Measurements from ENCODE around the gene DCAF7. TPM values are rescaled to one million over a fixed set of nuclear protein-coding genes. Genes with fewer than 3 reads are reported as not detected.

DCAF7 gene
- total and polyA plus RNA-seq, 7 experiments from 2014 or later: 26.0 to 128 (median 70.0) TPM

- Histone ChIP-seq H3K9me3 (ENCODE audit: control insufficient read depth in 2 of 3, low read length in 3 of 3) (no peaks in the 10 kb centered on the region), H3K36me3 (ENCODE audit: control insufficient read depth in 2 of 3, insufficient read depth in 3 of 3, low read length in 3 of 3) (no peaks in the 10 kb centered on the region), H3K4me1 (ENCODE audit: control insufficient read depth in 2 of 2, insufficient read depth in 2 of 2, low read length in 2 of 2) (no peaks in the 10 kb centered on the region), H3K27me3 (ENCODE audit: control insufficient read depth in 2 of 2, insufficient read depth in 2 of 2, low read length in 2 of 2) (no peaks in the 10 kb centered on the region), H3K27ac (ENCODE audit: low read depth, low read length) (no peak overlapping the region), H3K4me3 (ENCODE audit: low read length) (no peak overlapping the region)
- POLR2A ChIA-PET: no interaction called here
- peaks cover 9 to 19% (median 17%) of the 10 kb centered on the region in 5 donors for H3K27me3 Mint-ChIP-seq
- H3K4me1 Mint-ChIP-seq: peaks cover 0 to 1% (median 0%) of the 10 kb centered on the region in 7 donors
- CTCF ChIA-PET: no interaction called here
- no peaks in the 10 kb centered on the region for H3K36me3 Mint-ChIP-seq
- DNase-seq (peak in 1 of 9 donors; percentile 31), ATAC-seq (no peak)
- intact Hi-C loops (cut with micrococcal nuclease): no loop called here
- no peaks in the 10 kb centered on the region for H3K9me3 Mint-ChIP-seq
- no peak overlapping the region for H3K4me3 Mint-ChIP-seq
- no peak overlapping the region for H3K27ac Mint-ChIP-seq
These were observed 33.1 kb upstream of the DCAF7 start for GRCh38 chr17:63516910-63517824.

- DNase-seq (no peak), ATAC-seq (no peak)
- no peak overlapping the region for H3K27ac ChIP-seq (ENCODE audit: low read depth, low read length)
- Mint-ChIP-seq H3K27me3 (peaks cover 11 to 23% (median 16%) of the 10 kb centered on the region in 5 donors), H3K4me3 (no peak overlapping the region), H3K27ac (no peak overlapping the region), H3K36me3 (no peaks in the 10 kb centered on the region), H3K4me1 (peaks cover 0 to under 1% (median 0%) of the 10 kb centered on the region in 7 donors), H3K9me3 (no peaks in the 10 kb centered on the region)
- no peak overlapping the region for H3K4me3 ChIP-seq (ENCODE audit: low read length)
- H3K4me1 ChIP-seq (ENCODE audit: control insufficient read depth in 2 of 2, insufficient read depth in 2 of 2, low read length in 2 of 2): no peaks in the 10 kb centered on the region
- intact Hi-C loops (cut with micrococcal nuclease): no loop called here
- H3K36me3 ChIP-seq (ENCODE audit: control insufficient read depth in 2 of 3, insufficient read depth in 3 of 3, low read length in 3 of 3): no peaks in the 10 kb centered on the region
- H3K27me3 ChIP-seq (ENCODE audit: control insufficient read depth in 2 of 2, insufficient read depth in 2 of 2, low read length in 2 of 2): no peaks in the 10 kb centered on the region
- no peaks in the 10 kb centered on the region for H3K9me3 ChIP-seq (ENCODE audit: control insufficient read depth in 2 of 3, low read length in 3 of 3)
- POLR2A ChIA-PET: no interaction called here
- CTCF ChIA-PET: no interaction called here
These were observed 32.3 kb upstream of the DCAF7 start for GRCh38 chr17:63517825-63518534.

GRCh38 chr17:63519116-63519881 is 31.0 kb upstream of the DCAF7 start:
- no peak overlapping the region for H3K4me3 Mint-ChIP-seq
- no peak overlapping the region for H3K27ac Mint-ChIP-seq
- no peaks in the 10 kb centered on the region for H3K36me3 ChIP-seq (ENCODE audit: control insufficient read depth in 2 of 3, insufficient read depth in 3 of 3, low read length in 3 of 3)
- intact Hi-C loops (cut with micrococcal nuclease): no loop called here
- H3K36me3 Mint-ChIP-seq: no peaks in the 10 kb centered on the region
- no peaks in the 10 kb centered on the region for H3K4me1 ChIP-seq (ENCODE audit: control insufficient read depth in 2 of 2, insufficient read depth in 2 of 2, low read length in 2 of 2)
- no peak overlapping the region for H3K4me3 ChIP-seq (ENCODE audit: low read length)
- H3K27ac ChIP-seq (ENCODE audit: low read depth, low read length): no peak overlapping the region
- CTCF ChIA-PET: no interaction called here
- peaks cover 0 to 2% (median 0%) of the 10 kb centered on the region in 11 donors for H3K9me3 Mint-ChIP-seq
- H3K9me3 ChIP-seq (ENCODE audit: control insufficient read depth in 2 of 3, low read length in 3 of 3): no peaks in the 10 kb centered on the region
- POLR2A ChIA-PET: no interaction called here
- peaks cover 19 to 27% (median 21%) of the 10 kb centered on the region in 5 donors for H3K27me3 Mint-ChIP-seq
- no peak for ATAC-seq
- DNase-seq: no peak
- peaks cover 0 to 8% (median 5%) of the 10 kb centered on the region in 7 donors for H3K4me1 Mint-ChIP-seq
- H3K27me3 ChIP-seq (ENCODE audit: control insufficient read depth in 2 of 2, insufficient read depth in 2 of 2, low read length in 2 of 2): peaks cover 0 to 2% of the 10 kb centered on the region in 2 donors

GRCh38 chr17:63519972-63520882 is 30.1 kb upstream of the DCAF7 start:
- Histone ChIP-seq H3K27me3 (ENCODE audit: control insufficient read depth in 2 of 2, insufficient read depth in 2 of 2, low read length in 2 of 2) (peaks cover 0 to 3% of the 10 kb centered on the region in 2 donors), H3K36me3 (ENCODE audit: control insufficient read depth in 2 of 3, insufficient read depth in 3 of 3, low read length in 3 of 3) (no peaks in the 10 kb centered on the region)
- intact Hi-C loops (cut with micrococcal nuclease): no loop called here

GRCh38 chr17:63523253-63523855 is 26.9 kb upstream of the DCAF7 start, which contains the start of gene KCNH6:
Gene KCNH6 (plus strand): TSS chr17:63523358. CDS start chr17:63523414, 56 bp downstream.
- CTCF ChIA-PET: no interaction called here
- no peak for ATAC-seq
- no peaks in the 10 kb centered on the region for H3K36me3 Mint-ChIP-seq

More at GRCh38 chr17:63519972-63520882, 30.1 kb upstream of the DCAF7 start:
- Mint-ChIP-seq H3K36me3 (no peaks in the 10 kb centered on the region), H3K27me3 (peaks cover 24 to 31% (median 27%) of the 10 kb centered on the region in 5 donors), H3K9me3 (peaks cover 0 to 2% (median 0%) of the 10 kb centered on the region in 11 donors), H3K4me1 (peaks cover 0 to 8% (median 5%) of the 10 kb centered on the region in 7 donors), H3K27ac (no peak overlapping the region), H3K4me3 (no peak overlapping the region)
- H3K9me3 ChIP-seq (ENCODE audit: control insufficient read depth in 2 of 3, low read length in 3 of 3): no peaks in the 10 kb centered on the region
- no peak overlapping the region for H3K27ac ChIP-seq (ENCODE audit: low read depth, low read length)
- DNase-seq: no peak
- no peak for ATAC-seq
- POLR2A ChIA-PET: no interaction called here
- H3K4me3 ChIP-seq (ENCODE audit: low read length): no peak overlapping the region
- no peaks in the 10 kb centered on the region for H3K4me1 ChIP-seq (ENCODE audit: control insufficient read depth in 2 of 2, insufficient read depth in 2 of 2, low read length in 2 of 2)
- CTCF ChIA-PET: no interaction called here

More at GRCh38 chr17:63523253-63523855, 26.9 kb upstream of the DCAF7 start, which contains the start of gene KCNH6:
- Histone ChIP-seq H3K27me3 (ENCODE audit: control insufficient read depth in 2 of 2, insufficient read depth in 2 of 2, low read length in 2 of 2) (peaks cover 0 to 3% of the 10 kb centered on the region in 2 donors), H3K9me3 (ENCODE audit: control insufficient read depth in 2 of 3, low read length in 3 of 3) (no peaks in the 10 kb centered on the region), H3K36me3 (ENCODE audit: control insufficient read depth in 2 of 3, insufficient read depth in 3 of 3, low read length in 3 of 3) (no peaks in the 10 kb centered on the region), H3K4me1 (ENCODE audit: control insufficient read depth in 2 of 2, insufficient read depth in 2 of 2, low read length in 2 of 2) (no peaks in the 10 kb centered on the region), H3K27ac (ENCODE audit: low read depth, low read length) (no peak within 1 kb of the TSS), H3K4me3 (ENCODE audit: low read length) (no peak within 1 kb of the TSS)
- POLR2A ChIA-PET: no interaction called here
- Mint-ChIP-seq H3K4me1 (peaks cover 0 to 8% (median 5%) of the 10 kb centered on the region in 7 donors), H3K4me3 (peak within 1 kb of the TSS in 5 of 10 donors; percentile 13 to 57 (median 17)), H3K27ac (peak within 1 kb of the TSS in 2 of 9 donors; percentile 25 to 73), H3K9me3 (peaks cover 0 to 2% (median 0%) of the 10 kb centered on the region in 11 donors), H3K27me3 (peaks cover 23 to 33% (median 29%) of the 10 kb centered on the region in 5 donors)
- DNase-seq: peak in 1 of 9 donors; percentile 30
- intact Hi-C loops (cut with micrococcal nuclease): loop anchor here (1.0 kb wide), 1 partner anchor 27 kb away; the partner anchor contains the start of gene DCAF7 (in 2 of the 2)
